ENCODE measurements around the gene ETNK2.

Gene ETNK2, protein sequence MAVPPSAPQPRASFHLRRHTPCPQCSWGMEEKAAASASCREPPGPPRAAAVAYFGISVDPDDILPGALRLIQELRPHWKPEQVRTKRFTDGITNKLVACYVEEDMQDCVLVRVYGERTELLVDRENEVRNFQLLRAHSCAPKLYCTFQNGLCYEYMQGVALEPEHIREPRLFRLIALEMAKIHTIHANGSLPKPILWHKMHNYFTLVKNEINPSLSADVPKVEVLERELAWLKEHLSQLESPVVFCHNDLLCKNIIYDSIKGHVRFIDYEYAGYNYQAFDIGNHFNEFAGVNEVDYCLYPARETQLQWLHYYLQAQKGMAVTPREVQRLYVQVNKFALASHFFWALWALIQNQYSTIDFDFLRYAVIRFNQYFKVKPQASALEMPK

DNA sequence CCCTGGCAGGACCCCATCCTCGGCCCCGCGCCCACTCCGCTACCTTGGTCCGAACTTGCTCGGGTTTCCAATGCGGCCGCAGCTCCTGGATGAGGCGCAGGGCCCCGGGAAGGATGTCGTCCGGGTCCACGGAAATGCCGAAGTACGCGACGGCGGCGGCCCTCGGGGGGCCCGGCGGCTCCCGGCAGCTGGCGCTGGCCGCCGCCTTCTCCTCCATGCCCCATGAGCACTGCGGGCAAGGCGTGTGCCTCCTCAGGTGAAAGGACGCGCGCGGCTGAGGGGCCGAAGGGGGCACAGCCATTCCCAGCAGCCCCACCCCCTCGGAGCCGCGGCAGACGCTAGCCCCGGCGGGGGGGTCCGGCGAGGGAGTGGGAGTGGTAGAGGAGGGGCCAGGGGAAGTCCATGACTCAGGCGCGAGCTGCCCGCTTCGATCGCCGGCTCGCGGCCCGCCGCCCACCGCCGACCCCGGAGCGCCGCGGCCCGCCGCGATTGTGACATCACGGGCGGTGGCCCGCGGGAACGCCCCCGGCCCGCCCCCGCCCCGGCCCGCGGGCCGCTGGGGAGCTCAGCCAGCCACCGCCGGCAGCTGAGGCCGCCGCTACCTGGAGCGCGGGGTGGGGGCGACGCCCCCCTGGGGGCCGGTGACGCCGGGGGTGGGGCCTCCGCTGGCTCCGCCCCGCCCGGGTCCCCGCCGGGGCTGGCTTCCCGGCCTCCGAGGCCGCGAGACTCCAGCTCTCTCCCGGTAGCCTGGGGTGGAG lies at the start of gene ETNK2:
TSS of gene ETNK2 (minus strand) at position 493 of the 758 bp plus-strand sequence. CDS start at position 301, 192 bp downstream.
- peak; percentile 87 for DNase-seq

GRCh38 chr1:204201348-204202040 lies 49.6 kb upstream of the ETNK2 start:
- DNase-seq: no peak

DNA sequence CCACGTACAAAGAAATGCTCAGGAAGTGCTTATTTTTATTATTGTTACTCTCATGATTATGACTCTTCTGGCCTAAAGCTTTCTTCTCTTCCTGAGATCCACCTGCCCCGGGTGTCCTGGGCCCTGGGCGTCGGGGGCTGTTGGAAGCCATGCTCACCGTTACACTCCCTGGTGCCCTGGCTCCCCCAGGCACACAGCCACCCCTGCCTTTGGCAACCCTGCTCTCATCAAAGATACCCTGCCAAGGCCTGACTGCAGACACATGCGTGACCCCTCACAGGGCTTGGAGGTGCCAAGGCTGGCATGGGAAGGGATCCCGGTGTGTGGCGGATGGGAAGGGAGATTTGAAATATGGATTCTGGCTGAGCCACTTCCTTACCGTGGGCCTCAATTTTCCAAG lies 47.7 kb upstream of the ETNK2 start:
- no peak for DNase-seq

GRCh38 chr1:204198348-204199340 lies 46.8 kb upstream of the ETNK2 start:
- DNase-seq: no peak

GRCh38 chr1:204197068-204197467 lies 45.2 kb upstream of the ETNK2 start:
- DNase-seq: no peak

- DNase-seq: no peak
These were observed 44.4 kb upstream of the ETNK2 start, which contains the start of gene KISS1 for GRCh38 chr1:204196068-204196795. KISS1 (minus strand) TSS chr1:204196491; CDS start chr1:204192876, 3,615 bp downstream.

- no peak for DNase-seq
These were observed 42.9 kb upstream of the ETNK2 start for GRCh38 chr1:204194771-204195170.

GRCh38 chr1:204194080-204194479 lies 42.2 kb upstream of the ETNK2 start:
- DNase-seq: no peak

DNA sequence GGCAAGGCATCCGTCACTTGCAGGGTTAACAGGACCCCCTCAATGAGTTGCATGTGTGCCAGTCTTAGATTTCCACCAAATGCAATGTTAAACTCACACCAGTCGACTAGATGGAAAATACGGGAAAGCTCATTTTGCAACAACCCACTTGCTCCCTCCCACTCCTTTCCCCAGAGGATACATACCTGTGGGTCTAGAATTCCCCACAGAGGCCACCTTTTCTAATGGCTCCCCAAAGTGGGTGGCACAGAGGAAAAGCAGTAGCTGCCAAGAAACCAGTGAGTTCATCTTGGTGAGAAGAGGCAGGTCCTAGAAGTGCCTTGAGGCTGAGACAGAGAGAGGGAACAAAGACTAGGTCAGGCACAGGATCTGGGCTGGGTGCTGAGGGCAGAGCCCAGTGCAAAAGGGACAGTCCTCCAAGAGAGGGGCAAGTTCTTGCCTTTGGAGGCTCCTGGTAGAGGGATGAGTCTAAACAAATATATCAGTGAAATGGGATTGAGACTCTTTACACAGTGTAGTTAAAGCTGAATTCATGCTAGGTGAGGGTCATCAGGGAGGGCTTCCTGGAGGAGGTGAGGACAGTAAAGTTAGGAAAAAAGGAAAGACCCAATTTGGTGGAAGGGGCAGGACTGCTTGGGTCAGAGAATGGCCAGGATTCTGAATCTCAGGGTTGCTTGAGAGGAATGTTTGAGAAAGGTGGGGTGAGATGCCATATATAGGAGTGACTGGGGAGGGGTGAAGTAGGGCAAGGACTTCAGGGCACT lies 40.9 kb upstream of the ETNK2 start:
- no peak for DNase-seq

- no peak for DNase-seq
These were observed 40.2 kb upstream of the ETNK2 start for GRCh38 chr1:204192046-204192445.

DNA sequence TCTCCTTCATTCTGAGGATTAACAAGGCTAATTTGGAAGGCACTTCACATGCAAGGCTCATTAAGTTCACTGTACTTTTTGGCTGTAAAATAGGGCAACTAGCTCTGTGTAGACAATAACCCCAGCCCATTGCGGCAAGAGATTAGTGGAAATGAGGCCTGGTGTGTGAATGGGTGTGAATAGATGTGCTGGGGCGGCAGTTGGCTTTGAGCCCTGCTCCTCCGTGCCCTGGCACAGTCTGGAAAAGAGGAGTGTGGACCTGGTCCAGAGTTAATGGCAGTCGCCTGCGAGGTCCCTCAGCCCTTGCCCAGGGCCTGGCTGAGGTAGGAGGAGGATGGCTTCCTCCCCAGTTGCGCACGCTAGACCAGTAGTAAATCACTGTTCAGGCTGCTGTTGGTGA lies 39.6 kb upstream of the ETNK2 start:
- no peak for DNase-seq

DNA sequence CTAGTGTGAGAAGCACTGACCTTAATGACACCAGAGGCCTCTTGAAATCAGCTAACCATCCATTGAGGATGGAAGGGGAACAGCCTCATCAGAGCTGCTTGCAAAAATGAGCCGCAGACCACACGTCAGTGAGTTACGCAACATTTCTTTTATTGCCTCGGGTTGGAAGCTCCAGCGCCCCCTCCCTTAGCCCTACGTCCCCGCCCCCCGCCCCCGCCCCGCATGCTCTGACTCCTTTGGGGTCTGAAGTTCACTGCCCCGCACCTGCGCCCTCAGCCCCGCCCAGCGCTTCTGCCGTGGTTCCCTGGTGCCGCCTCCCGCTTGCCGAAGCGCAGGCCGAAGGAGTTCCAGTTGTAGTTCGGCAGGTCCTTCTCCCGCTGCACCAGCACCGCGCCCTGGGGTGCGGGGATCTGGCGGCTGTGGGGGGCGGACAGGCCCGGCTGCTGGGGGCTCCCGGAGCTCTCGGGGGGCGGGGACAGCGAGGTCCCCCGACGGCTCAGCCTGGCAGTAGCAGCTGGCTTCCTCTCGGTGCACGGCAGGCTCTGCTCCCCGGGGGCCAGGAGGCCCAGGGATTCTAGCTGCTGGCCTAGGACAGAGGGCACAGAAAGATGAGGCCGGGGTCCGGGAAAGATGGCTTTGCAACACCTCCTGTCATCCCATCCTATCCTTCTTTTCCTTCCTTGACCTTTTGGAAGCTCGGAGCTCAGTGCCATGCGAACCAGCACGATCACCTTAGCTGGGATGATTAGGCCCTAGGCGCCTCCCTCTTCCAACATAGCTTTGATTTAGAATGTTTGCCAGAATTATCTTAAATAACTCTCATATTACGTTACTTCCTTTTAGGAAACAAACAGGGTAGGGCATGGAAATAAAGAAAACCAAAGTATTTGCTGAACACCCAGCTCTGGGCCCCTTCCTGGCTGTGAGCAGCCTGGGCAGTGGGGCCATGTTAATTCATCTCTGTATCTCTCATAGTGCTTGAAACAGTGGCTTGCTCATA lies 38.7 kb upstream of the ETNK2 start:
- DNase-seq: peak; percentile 58

GRCh38 chr1:204188959-204189639 lies 37.3 kb upstream of the ETNK2 start:
- no peak for DNase-seq

- DNase-seq: no peak
These were observed 34.8 kb upstream of the ETNK2 start for GRCh38 chr1:204186597-204186996.

- no peak for DNase-seq
These were observed 29.3 kb upstream of the ETNK2 start for GRCh38 chr1:204181116-204181515.

DNA sequence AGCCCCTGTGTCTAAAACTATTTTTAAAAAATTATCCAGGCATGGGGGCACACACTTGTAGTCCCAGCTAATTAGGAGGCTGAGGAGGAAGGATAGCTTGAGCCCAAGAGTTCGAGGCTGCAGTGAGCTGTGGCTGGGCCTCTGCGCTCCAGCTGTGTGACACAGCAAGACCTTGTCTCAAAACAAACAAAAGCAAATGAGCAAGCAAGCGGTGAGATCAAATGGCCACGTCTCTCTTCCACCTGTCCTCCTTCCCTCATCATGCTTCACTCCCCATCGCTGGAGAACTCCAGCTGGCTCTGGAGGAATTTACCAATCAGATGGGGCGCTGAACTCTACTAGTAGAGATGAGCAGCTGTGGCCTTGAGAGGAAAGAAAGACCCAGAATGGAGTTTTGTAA lies 28.3 kb upstream of the ETNK2 start:
- DNase-seq: peak; percentile 13

GRCh38 chr1:204178487-204179281 lies 26.8 kb upstream of the ETNK2 start:
- DNase-seq: no peak

DNA sequence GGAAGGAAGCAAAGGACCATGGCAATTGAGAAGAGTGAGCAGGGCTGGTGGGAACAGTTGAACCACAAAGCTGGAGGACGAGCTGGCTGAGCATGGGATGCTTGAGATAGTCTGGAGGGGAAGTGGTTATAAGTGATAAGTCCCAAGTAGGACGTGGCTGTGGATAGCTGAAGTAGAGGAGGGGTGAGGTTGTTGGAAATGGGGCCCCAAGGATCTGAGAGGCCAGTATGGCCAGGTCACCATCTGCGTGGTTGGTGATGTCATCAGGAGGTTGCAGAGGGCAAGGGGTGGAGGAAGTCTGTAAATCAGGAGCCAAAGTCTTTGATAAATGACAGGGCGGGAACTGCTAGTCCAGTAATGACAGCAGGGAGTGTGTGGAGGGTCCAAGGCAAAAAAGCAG lies 25.3 kb upstream of the ETNK2 start:
- DNase-seq: no peak

Measured in NCI-H69 (cell line).